GM12878 (cell line): ENCODE results near the gene MMP14. TPM values are rescaled to one million over a fixed set of nuclear protein-coding genes. Genes with fewer than 3 reads are reported as not detected.

Source experiments
- BCL11A ChIP-seq: IDR thresholded peaks from 2 replicates; pipeline ENCODE4 v1.6.1; 2011; ENCODE audit warnings: low read depth, low read length
- BCLAF1 ChIP-seq: fragments of 450-650 bp; IDR thresholded peaks from 2 replicates; pipeline ENCODE4 v1.6.1; 2017; ENCODE audit warnings: antibody characterized with exemption, mild to moderate bottlenecking, moderate library complexity
- EED ChIP-seq: sonication (generic); IDR thresholded peaks from 2 replicates; pipeline ENCODE4 v1.6.1; 2016; ENCODE audit warnings: antibody characterized with exemption, low read depth
- EGR1 ChIP-seq, 2 experiments: IDR thresholded peaks; 1 replicate in 1 of 2; 2 replicates in 1 of 2; pipeline ENCODE4 v1.6.1; 2011 to 2012; ENCODE audit warnings: low read depth in 2 of 2, low read length in 2 of 2, borderline replicate concordance in 1 of 2, mild to moderate bottlenecking in 1 of 2, moderate library complexity in 1 of 2
- LARP7 ChIP-seq: fragments of 450-650 bp; IDR thresholded peaks from 2 replicates; pipeline ENCODE4 v1.6.1; 2017; ENCODE audit warnings: mild to moderate bottlenecking
- MEF2A ChIP-seq: IDR thresholded peaks from 2 replicates; pipeline ENCODE4 v1.6.1; 2011; ENCODE audit warnings: low read depth, mild to moderate bottlenecking, low read length, moderate library complexity; ENCODE audit not compliant: insufficient read depth
- MYB ChIP-seq: fragments of 150-350 bp; IDR thresholded peaks from 2 replicates; pipeline ENCODE4 v1.6.1; 2014; ENCODE audit warnings: mild to moderate bottlenecking, low read depth, low read length, borderline replicate concordance
- MYC ChIP-seq: IDR thresholded peaks from 2 replicates; pipeline ENCODE4 v1.6.1; 2011; ENCODE audit warnings: mild to moderate bottlenecking, low read length, moderate library complexity, inconsistent platforms; ENCODE audit not compliant: insufficient read depth, insufficient replicate concordance, insufficient read length, severe bottlenecking
- NR2F1 ChIP-seq: fragments of 450-650 bp; conservative IDR thresholded peaks from 2 replicates; pipeline ENCODE4 v1.6.1; 2017; ENCODE audit warnings: mild to moderate bottlenecking
- PAX5 ChIP-seq: IDR thresholded peaks from 2 replicates; pipeline ENCODE4 v1.6.1; 2011; ENCODE audit warnings: low read depth, low read length, borderline replicate concordance
- RELA ChIP-seq: fragments of 450-650 bp; IDR thresholded peaks from 2 replicates; pipeline ENCODE4 v1.8.0; 2014; ENCODE audit warnings: borderline replicate concordance; ENCODE audit not compliant: partially characterized antibody
- SREBF1 ChIP-seq: IDR thresholded peaks from 2 replicates; pipeline ENCODE4 v1.6.1; 2012; ENCODE audit warnings: mild to moderate bottlenecking, low read length
- SREBF2 ChIP-seq: IDR thresholded peaks from 2 replicates; pipeline ENCODE4 v1.6.1; 2012; ENCODE audit warnings: mild to moderate bottlenecking, low read length
- SUZ12 ChIP-seq: fragments of 200-600 bp; sonication (generic); IDR thresholded peaks from one replicate; pipeline ENCODE4 v1.6.1; 2018; ENCODE audit warnings: antibody characterized with exemption, mild to moderate bottlenecking; ENCODE audit not compliant: unreplicated experiment
- TAF1 ChIP-seq: IDR thresholded peaks from 2 replicates; pipeline ENCODE4 v1.6.1; 2011; ENCODE audit warnings: mild to moderate bottlenecking, low read depth, low read length, borderline replicate concordance
- ZBED1 ChIP-seq: IDR thresholded peaks from 2 replicates; pipeline ENCODE4 v1.6.1; 2016; ENCODE audit warnings: borderline replicate concordance
- ZBTB11 ChIP-seq: fragments of 450-650 bp; formaldehyde crosslinking; IDR thresholded peaks from 2 replicates; pipeline ENCODE4 v1.5.0; 2022; ENCODE audit warnings: mild to moderate bottlenecking, missing genetic modification characterization
- ZNF207 ChIP-seq: fragments of 450-650 bp; IDR thresholded peaks from 2 replicates; pipeline ENCODE4 v1.6.1; 2014; ENCODE audit warnings: antibody characterized with exemption, mild to moderate bottlenecking, borderline replicate concordance
- polyA plus RNA-seq, 11 experiments: library from polyadenylated mRNA; depleted of rRNA in 4 of 11; unstranded in 6 of 11; stranded (reverse) in 5 of 11; fragments of >200 nt; fragmentation: Nextera tagmentation in 4 of 11; fragmentation: Illumina TruSeq in 1 of 11; extraction: Ambion mirVana in 4 of 11; extraction: Trizol in 1 of 11; gene quantifications; 1 replicate in 1 of 11; 2 replicates in 10 of 11; pipeline versions ENCODE4 v1.2.1 to v1.2.3, GENCODE V29; 2011 to 2016; ENCODE audit warnings: inconsistent platforms in 2 of 11, missing spikeins in 2 of 11, low read depth in 1 of 11
- total RNA-seq, 4 experiments: library from RNA; depleted of rRNA in 3 of 4; stranded (reverse); fragments of >200 nt in 3 of 4; fragmentation: Illumina TruSeq in 1 of 4; extraction: Trizol in 1 of 4; gene quantifications; 2 replicates each; pipeline versions ENCODE4 v1.2.1 to v1.2.3, GENCODE V29; 2013 to 2021
- TF ChIP-seq, protein P1 (sequence below): IDR thresholded peaks from 2 replicates; pipeline ENCODE4 v1.6.1; 2011; ENCODE audit warnings: mild to moderate bottlenecking, low read depth, low read length, moderate library complexity; ENCODE audit not compliant: insufficient replicate concordance

Gene MMP14
- total and polyA plus RNA-seq, 10 of the 15 experiments (the other 5 are each of a cell fraction or from before 2014, with no cell fraction given), result 0.31 to 1.9 (median 0.70) TPM; not detected in 2

DNA sequence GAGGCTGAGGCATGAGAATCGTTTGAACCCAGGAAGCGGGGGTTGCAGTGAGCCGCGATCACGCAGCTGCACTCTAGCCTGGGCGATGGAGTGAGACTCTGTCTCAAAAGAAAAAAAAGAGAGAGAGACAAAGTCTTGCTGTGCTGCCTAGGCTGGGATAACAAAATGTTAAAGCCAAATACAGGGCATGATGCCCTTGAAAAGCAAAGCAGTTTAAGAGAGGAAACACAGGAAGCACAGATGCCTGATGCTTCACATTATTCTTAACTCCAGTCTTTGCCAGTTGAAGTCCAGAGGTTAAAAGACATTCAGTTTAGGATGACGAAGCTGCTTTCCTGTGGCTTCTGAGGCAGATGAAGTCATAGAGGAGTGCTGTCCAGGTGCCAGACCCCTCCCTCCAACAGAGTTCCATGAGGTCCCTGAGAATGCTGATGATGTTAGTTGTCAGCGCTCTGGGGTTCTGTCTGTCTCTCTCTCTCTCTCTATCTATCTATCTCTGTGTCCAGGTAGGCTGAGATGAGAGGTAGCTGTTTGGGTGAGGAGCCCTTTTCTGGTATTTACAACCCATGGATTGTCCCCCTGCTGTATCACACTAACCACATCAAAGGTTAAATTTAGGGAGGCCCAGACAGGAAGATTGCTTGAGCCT, 11.6 kb upstream of the MMP14 start (continued):
- TF ChIP-seq ZBTB11 (CRISPR knock-in tag) (no peak), BCL11A (no peak), SREBF2 (no peak), MEF2A (no peak), EGR1 (IDR thresholded peaks at IDR 0.05; ENCODE audit: borderline replicate concordance in 1 of 2, low read depth in 2 of 2, low read length in 2 of 2) (no peak), MYC (no peak), RELA (no peak), NR2F1 (no peak), SREBF1 (no peak), SUZ12 (no peak), PAX5 (no peak), TAF1 (no peak), EED (peak; percentile 86), LARP7 (no peak), ZBED1 (no peak), BCLAF1 (no peak), ZNF207 (no peak), MYB (no peak)
- TF ChIP-seq, protein P1, sequence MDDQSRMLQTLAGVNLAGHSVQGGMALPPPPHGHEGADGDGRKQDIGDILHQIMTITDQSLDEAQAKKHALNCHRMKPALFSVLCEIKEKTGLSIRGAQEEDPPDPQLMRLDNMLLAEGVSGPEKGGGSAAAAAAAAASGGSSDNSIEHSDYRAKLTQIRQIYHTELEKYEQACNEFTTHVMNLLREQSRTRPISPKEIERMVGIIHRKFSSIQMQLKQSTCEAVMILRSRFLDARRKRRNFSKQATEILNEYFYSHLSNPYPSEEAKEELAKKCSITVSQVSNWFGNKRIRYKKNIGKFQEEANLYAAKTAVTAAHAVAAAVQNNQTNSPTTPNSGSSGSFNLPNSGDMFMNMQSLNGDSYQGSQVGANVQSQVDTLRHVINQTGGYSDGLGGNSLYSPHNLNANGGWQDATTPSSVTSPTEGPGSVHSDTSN, result no peak
